Caco-2 (cell line): ENCODE results near the gene CACNB3. TPM values are rescaled to one million over a fixed set of nuclear protein-coding genes. Genes with fewer than 3 reads are reported as not detected.

Experiments
- BruUV-seq: library from RNA; stranded (reverse); fragments of 400-500 nt; replicated peaks from 2 replicates; lab custom pipeline; 2021; lab: Mats Ljungman, UMichigan
- CTCF ChIA-PET: fragments of 300-600 bp; sonication (Branson Sonifier 250); formaldehyde crosslinking; loops from one replicate; lab custom pipeline; 2022; ENCODE audit warnings: antibody characterized with exemption; lab: Charles Lee
- POLR2A ChIA-PET: fragments of 300-600 bp; sonication (Branson Sonifier 250); formaldehyde crosslinking; loops from one replicate; lab custom pipeline; 2022; ENCODE audit warnings: antibody characterized with exemption; lab: Charles Lee
- DNase-seq, 2 experiments: peaks; one replicate each; pipeline versions ENCODE4 v3.0.0 to v3.0.0-alpha.2; 2020 to 2022
- H3K27me3 ChIP-seq: replicated peaks from 2 replicates; pipeline ENCODE4 v1.6.0; 2011; ENCODE audit warnings: low read length; ENCODE audit not compliant: control insufficient read depth, insufficient read depth
- H3K36me3 ChIP-seq: 2 replicates; pipeline ENCODE4 v1.5.1; 2011; ENCODE audit warnings: low read length; ENCODE audit not compliant: control insufficient read depth, insufficient read depth
- H3K4me1 ChIP-seq: fragments of 250-450 bp; sonication (Bioruptor Pico); 2 replicates; pipeline ENCODE4 v1.5.1; 2020; ENCODE audit warnings: mild to moderate bottlenecking
- H3K4me3 ChIP-seq: 2 replicates; pipeline ENCODE4 v1.5.1; 2011; ENCODE audit warnings: low read depth, mild to moderate bottlenecking, control low read depth, low read length
- H3K9me3 ChIP-seq: fragments of 250-450 bp; sonication (Bioruptor Pico); 2 replicates; pipeline ENCODE4 v1.5.1; 2020; ENCODE audit warnings: mild to moderate bottlenecking, moderate library complexity
- H3K27ac Mint-ChIP-seq: one replicate; pipeline ENCODE4 v1.8.0; 2022; ENCODE audit warnings: mixed read lengths; ENCODE audit not compliant: unreplicated experiment
- H3K27me3 Mint-ChIP-seq: one replicate; pipeline ENCODE4 v1.8.0; 2022; ENCODE audit warnings: mixed read lengths; ENCODE audit not compliant: insufficient read depth, unreplicated experiment
- H3K36me3 Mint-ChIP-seq: one replicate; pipeline ENCODE4 v1.8.0; 2022; ENCODE audit warnings: mild to moderate bottlenecking, mixed read lengths; ENCODE audit not compliant: insufficient read depth, unreplicated experiment
- H3K4me1 Mint-ChIP-seq: one replicate; pipeline ENCODE4 v1.8.0; 2022; ENCODE audit warnings: low read depth, mixed read lengths; ENCODE audit not compliant: unreplicated experiment
- H3K4me3 Mint-ChIP-seq: one replicate; pipeline ENCODE4 v1.8.0; 2022; ENCODE audit warnings: mild to moderate bottlenecking, moderate library complexity, mixed read lengths; ENCODE audit not compliant: unreplicated experiment
- H3K9me3 Mint-ChIP-seq: one replicate; pipeline ENCODE4 v1.8.0; 2022; ENCODE audit warnings: mixed read lengths; ENCODE audit not compliant: unreplicated experiment
- intact Hi-C: fragments of 100-400 bp; cut with micrococcal nuclease; formaldehyde crosslinking; loops from one replicate; pipeline ENCODE4 v1.10.0; 2022; ENCODE audit not compliant: unreplicated experiment
- total RNA-seq: library from RNA; stranded (reverse); gene quantifications from 2 replicates; pipeline ENCODE4 v1.2.3, GENCODE V29; 2022
- TF ChIP-seq, protein P1 (sequence below), 2 experiments: fragments of 200-600 bp in 1 of 2; IDR thresholded peaks; 1 replicate in 1 of 2; 2 replicates in 1 of 2; pipeline versions ENCODE4 v1.5.1 to v1.8.0; 2011 to 2022; ENCODE audit warnings: antibody characterized with exemption in 1 of 2, control low read depth in 1 of 2, inconsistent platforms in 1 of 2, low read depth in 1 of 2, low read length in 1 of 2, mild to moderate bottlenecking in 1 of 2, moderate library complexity in 1 of 2; ENCODE audit not compliant: insufficient read depth in 1 of 2, severe bottlenecking in 1 of 2, unreplicated experiment in 1 of 2

The CACNB3 gene
- total RNA-seq, 1 experiment from 2014 or later = 20.4 TPM

DNA sequence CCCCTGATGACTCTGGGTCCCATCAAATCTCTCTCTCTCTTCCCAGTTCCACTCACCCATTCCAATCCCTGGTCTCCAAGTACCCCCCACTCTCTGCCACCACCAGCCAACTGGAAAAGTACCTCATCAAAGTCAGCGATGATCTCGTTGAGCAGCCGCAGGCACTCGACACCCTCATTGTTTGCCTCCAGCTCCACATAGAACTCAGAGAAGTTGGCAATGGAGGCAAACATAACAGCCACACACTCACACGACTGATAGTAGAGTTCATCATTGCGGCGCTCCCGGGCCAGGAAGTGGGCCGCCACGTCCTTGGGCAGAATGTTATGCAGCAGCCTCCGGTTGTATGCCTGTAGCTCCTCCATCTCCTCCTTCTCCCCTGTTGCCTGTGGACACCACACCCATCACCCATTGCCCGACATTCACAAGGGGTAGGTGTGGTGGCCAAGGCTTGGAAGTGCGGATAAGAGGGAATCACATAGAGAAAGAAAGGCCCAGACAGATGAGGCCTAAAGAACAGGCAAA lies 46.6 kb upstream of the CACNB3 start:
- intact Hi-C loops = loop anchor here (2.0 kb wide), 1 partner anchor 23 kb away; no protein-coding TSS in a partner anchor
- Mint-ChIP-seq H3K27me3 (no peaks in the 10 kb centered on the region), H3K27ac (no peak overlapping the region), H3K9me3 (no peaks in the 10 kb centered on the region), H3K36me3 (peaks cover 68% of the 10 kb centered on the region), H3K4me3 (no peak overlapping the region), H3K4me1 (no peaks in the 10 kb centered on the region)
- no TSS peak for BruUV-seq
- Histone ChIP-seq H3K36me3 (peaks cover 17% of the 10 kb centered on the region), H3K9me3 (no peaks in the 10 kb centered on the region), H3K4me1 (no peaks in the 10 kb centered on the region), H3K4me3 (no peak overlapping the region), H3K27me3 (no peaks in the 10 kb centered on the region)
- ChIA-PET POLR2A (no interaction called here), CTCF (no interaction called here)
- TF ChIP-seq, protein P1, sequence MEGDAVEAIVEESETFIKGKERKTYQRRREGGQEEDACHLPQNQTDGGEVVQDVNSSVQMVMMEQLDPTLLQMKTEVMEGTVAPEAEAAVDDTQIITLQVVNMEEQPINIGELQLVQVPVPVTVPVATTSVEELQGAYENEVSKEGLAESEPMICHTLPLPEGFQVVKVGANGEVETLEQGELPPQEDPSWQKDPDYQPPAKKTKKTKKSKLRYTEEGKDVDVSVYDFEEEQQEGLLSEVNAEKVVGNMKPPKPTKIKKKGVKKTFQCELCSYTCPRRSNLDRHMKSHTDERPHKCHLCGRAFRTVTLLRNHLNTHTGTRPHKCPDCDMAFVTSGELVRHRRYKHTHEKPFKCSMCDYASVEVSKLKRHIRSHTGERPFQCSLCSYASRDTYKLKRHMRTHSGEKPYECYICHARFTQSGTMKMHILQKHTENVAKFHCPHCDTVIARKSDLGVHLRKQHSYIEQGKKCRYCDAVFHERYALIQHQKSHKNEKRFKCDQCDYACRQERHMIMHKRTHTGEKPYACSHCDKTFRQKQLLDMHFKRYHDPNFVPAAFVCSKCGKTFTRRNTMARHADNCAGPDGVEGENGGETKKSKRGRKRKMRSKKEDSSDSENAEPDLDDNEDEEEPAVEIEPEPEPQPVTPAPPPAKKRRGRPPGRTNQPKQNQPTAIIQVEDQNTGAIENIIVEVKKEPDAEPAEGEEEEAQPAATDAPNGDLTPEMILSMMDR (IDR thresholded peaks at IDR 0.05; ENCODE audit: insufficient read depth in 1 of 2, low read depth in 1 of 2, low read length in 1 of 2, severe bottlenecking in 1 of 2, unreplicated experiment in 1 of 2) = no peak
- no peak for DNase-seq

DNA sequence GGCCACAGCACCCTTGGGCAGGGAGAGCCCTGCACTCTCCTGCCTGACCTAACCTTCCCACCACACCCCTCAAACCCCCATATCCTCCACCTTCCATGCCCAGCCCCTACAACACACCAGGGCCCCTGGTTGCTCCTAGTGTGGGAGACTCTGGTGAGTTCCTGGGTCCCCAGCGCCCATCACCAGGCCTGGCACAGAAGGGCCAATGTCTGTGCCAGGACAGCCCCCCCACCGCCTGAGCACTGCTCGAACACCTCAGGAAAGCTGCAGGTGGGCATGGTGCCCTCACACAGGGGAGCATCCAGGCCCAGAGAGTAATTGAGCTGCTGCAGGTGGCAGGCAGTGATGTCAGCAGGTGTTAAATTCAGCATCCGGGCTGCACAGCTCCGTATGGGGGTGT lies 44.6 kb upstream of the CACNB3 start:
- H3K4me3 ChIP-seq = no peak overlapping the region
- no peak for DNase-seq
- no TSS peak for BruUV-seq
- Mint-ChIP-seq H3K9me3 (no peaks in the 10 kb centered on the region), H3K27ac (no peak overlapping the region), H3K4me3 (no peak overlapping the region), H3K27me3 (no peaks in the 10 kb centered on the region), H3K4me1 (no peaks in the 10 kb centered on the region), H3K36me3 (peaks cover 77% of the 10 kb centered on the region)
- TF ChIP-seq, protein P1 (IDR thresholded peaks at IDR 0.05; ENCODE audit: insufficient read depth in 1 of 2, low read depth in 1 of 2, low read length in 1 of 2, severe bottlenecking in 1 of 2, unreplicated experiment in 1 of 2) = no peak
- no peaks in the 10 kb centered on the region for H3K27me3 ChIP-seq
- intact Hi-C loops = loop anchor here (2.0 kb wide), 1 partner anchor 21 kb away; no protein-coding TSS in a partner anchor
- peaks cover 15% of the 10 kb centered on the region for H3K36me3 ChIP-seq
- ChIA-PET CTCF (no interaction called here), POLR2A (interaction anchor here (1.5 kb wide), 1 partner anchor 15 kb away, joined by 3 read pairs; the partner anchor contains the start of gene ADCY6)
- H3K4me1 ChIP-seq = no peaks in the 10 kb centered on the region
- H3K9me3 ChIP-seq = no peaks in the 10 kb centered on the region

DNA sequence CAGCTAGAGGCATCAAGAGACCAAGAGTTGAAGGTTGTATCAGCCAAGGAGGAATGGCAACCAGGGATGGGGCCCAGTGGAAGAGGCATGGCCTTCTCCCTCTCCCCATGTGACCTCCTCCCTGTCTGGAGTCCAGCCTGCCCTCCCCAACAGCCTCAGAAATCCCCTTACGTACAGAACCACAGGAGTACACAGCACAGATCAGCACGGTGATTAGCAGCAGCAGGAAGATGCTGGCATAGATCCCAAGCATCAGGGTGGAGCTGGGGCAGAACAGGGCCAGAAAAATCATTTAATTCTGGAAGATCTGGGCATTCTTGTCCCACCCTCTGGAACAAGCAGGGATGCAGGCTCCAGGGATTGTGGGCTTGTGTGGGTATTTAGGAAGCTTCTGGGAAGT lies 43.8 kb upstream of the CACNB3 start:
- intact Hi-C loops = no loop called here
- Histone ChIP-seq H3K4me1 (no peaks in the 10 kb centered on the region), H3K36me3 (peaks cover 15% of the 10 kb centered on the region), H3K9me3 (no peaks in the 10 kb centered on the region), H3K27me3 (no peaks in the 10 kb centered on the region), H3K4me3 (no peak overlapping the region)
- Mint-ChIP-seq H3K4me3 (no peak overlapping the region), H3K36me3 (peaks cover 77% of the 10 kb centered on the region), H3K27ac (no peak overlapping the region), H3K27me3 (no peaks in the 10 kb centered on the region), H3K9me3 (no peaks in the 10 kb centered on the region), H3K4me1 (no peaks in the 10 kb centered on the region)
- no peak for DNase-seq
- no TSS peak for BruUV-seq
- TF ChIP-seq, protein P1 (IDR thresholded peaks at IDR 0.05; ENCODE audit: insufficient read depth in 1 of 2, low read depth in 1 of 2, low read length in 1 of 2, severe bottlenecking in 1 of 2, unreplicated experiment in 1 of 2) = no peak
- ChIA-PET CTCF (interaction anchor here (1.2 kb wide), 1 partner anchor 15 kb away, joined by 4 read pairs; the partner anchor contains the start of gene ADCY6), POLR2A (interaction anchor here (1.5 kb wide), 1 partner anchor 14 kb away, joined by 3 read pairs; the partner anchor contains the start of gene ADCY6)
